HUES64 (cell line): ENCODE data around the gene BUB1B. TPM values are rescaled to one million over a fixed set of nuclear protein-coding genes. Genes with fewer than 3 reads are reported as not detected.
A peak's percentile ranks its signal among the peaks of the same experiment; 100 is the strongest.
"Not testable (repeated sequence)": the region's sequence is repeated elsewhere in the genome, so short reads cannot be mapped to it uniquely, and the experiment has no call there.

ENCODE experiments used
- H3K27ac ChIP-seq: 2 replicates; pipeline ENCODE4 v1.7.0; 2013; ENCODE audit warnings: low read depth, low read length, inconsistent platforms
- H3K27me3 ChIP-seq: 2 replicates; pipeline ENCODE4 v1.6.1; 2013; ENCODE audit warnings: mild to moderate bottlenecking, low read length; ENCODE audit not compliant: insufficient read depth
- H3K36me3 ChIP-seq: 2 replicates; pipeline ENCODE4 v1.6.1; 2013; ENCODE audit warnings: mild to moderate bottlenecking, low read length; ENCODE audit not compliant: insufficient read depth
- H3K4me1 ChIP-seq: 2 replicates; pipeline ENCODE4 v1.6.1; 2013; ENCODE audit warnings: mild to moderate bottlenecking, low read length, moderate library complexity; ENCODE audit not compliant: insufficient read depth
- H3K4me3 ChIP-seq: 2 replicates; pipeline ENCODE4 v1.5.1; 2013; ENCODE audit warnings: mild to moderate bottlenecking, low read length, moderate library complexity
- H3K9ac ChIP-seq: 2 replicates; pipeline ENCODE4 v1.6.1; 2013; ENCODE audit warnings: mild to moderate bottlenecking, low read depth, low read length
- H3K9me3 ChIP-seq: 2 replicates; pipeline ENCODE4 v1.6.1; 2013; ENCODE audit warnings: low read depth, low read length; ENCODE audit not compliant: insufficient read depth
- WGBS: fragments of 150-250, 120-280 bp; methylation state at CpG from one replicate; pipeline ENCODE4 v1.1.7; 2013; ENCODE audit warnings: missing lambda C conversion rate; 5-methylcytosine and 5-hydroxymethylcytosine counted together
- polyA plus RNA-seq, 2 experiments: library from polyadenylated mRNA; stranded (reverse); fragments of 50-300 nt; gene quantifications; one replicate each; pipeline ENCODE4 v1.2.3, GENCODE V29; 2013

The BUB1B gene
- polyA plus RNA-seq (2013, experiment 1 of 2), result 67.4 TPM
- 81.7 TPM for polyA plus RNA-seq (2013, experiment 2 of 2)

- H3K36me3 ChIP-seq, result peaks cover 37% of the 10 kb centered on the region
- H3K27ac ChIP-seq, result peak within 1 kb of the TSS; percentile 76
- H3K9ac ChIP-seq, result peak within 1 kb of the TSS; percentile 91
- H3K4me3 ChIP-seq, result peak within 1 kb of the TSS; percentile 71
- no peaks in the 10 kb centered on the region for H3K9me3 ChIP-seq
- no peaks in the 10 kb centered on the region for H3K27me3 ChIP-seq
- 2% methylated on average over 54 of the region's 54 CpGs for WGBS
- H3K4me1 ChIP-seq, result peaks cover 31% of the 10 kb centered on the region
Measured at GRCh38 chr15:40160689-40161688, at the start of gene BUB1B. BUB1B (plus strand) TSS chr15:40161069; CDS start chr15:40161221, 152 bp downstream.

- 0 out of 2 replicates have a peak, but pooled peaks cover 5% of the 10 kb centered on the region for H3K27me3 ChIP-seq
- peaks cover 34% of the 10 kb centered on the region for H3K4me1 ChIP-seq
- no peak overlapping the region for H3K9ac ChIP-seq
- H3K4me3 ChIP-seq, result no peak overlapping the region
- no peaks in the 10 kb centered on the region for H3K9me3 ChIP-seq
- no peaks in the 10 kb centered on the region for H3K36me3 ChIP-seq
- 66% methylated on average over 2 of the region's 2 CpGs for whole genome bisulfite sequencing
- peak overlapping the region; percentile 28; the same call in 1 of the 2 replicates for H3K27ac ChIP-seq
Measured at GRCh38 chr15:40111888-40112287, 49.0 kb upstream of the BUB1B start.

GRCh38 chr15:40112789-40113188, 48.1 kb upstream of the BUB1B start:
- WGBS, result 91% methylated on average over 24 of the region's 24 CpGs
- Histone ChIP-seq H3K27ac (no peak overlapping the region), H3K9ac (no peak overlapping the region), H3K4me1 (peaks cover 25% of the 10 kb centered on the region), H3K27me3 (0 out of 2 replicates have a peak, but pooled peaks cover 3% of the 10 kb centered on the region), H3K4me3 (no peak overlapping the region), H3K9me3 (no peaks in the 10 kb centered on the region), H3K36me3 (no peaks in the 10 kb centered on the region)

GRCh38 chr15:40114218-40114617, 46.7 kb upstream of the BUB1B start:
- Histone ChIP-seq H3K27ac (no peak overlapping the region), H3K4me1 (peaks cover 23% of the 10 kb centered on the region), H3K27me3 (no peaks in the 10 kb centered on the region), H3K4me3 (no peak overlapping the region), H3K36me3 (no peaks in the 10 kb centered on the region), H3K9me3 (no peaks in the 10 kb centered on the region), H3K9ac (no peak overlapping the region)
- 98% methylated on average over 2 of the region's 2 CpGs for WGBS

GRCh38 chr15:40115106-40115505, 45.8 kb upstream of the BUB1B start:
- 95% methylated on average over 14 of the region's 14 CpGs for WGBS
- H3K36me3 ChIP-seq, H3K4me3 ChIP-seq, H3K9me3 ChIP-seq, H3K27ac ChIP-seq, H3K27me3 ChIP-seq, H3K9ac ChIP-seq: not testable (repeated sequence)
- peaks cover 21% of the 10 kb centered on the region for H3K4me1 ChIP-seq

- Histone ChIP-seq H3K27ac (no peak overlapping the region; the same call in 1 of the 2 replicates), H3K9me3 (no peaks in the 10 kb centered on the region), H3K36me3 (no peaks in the 10 kb centered on the region), H3K27me3 (no peaks in the 10 kb centered on the region), H3K4me3 (no peak overlapping the region), H3K9ac (no peak overlapping the region; the same call in 1 of the 2 replicates), H3K4me1 (peaks cover 21% of the 10 kb centered on the region)
- WGBS, result 49% methylated on average over 8 of the region's 8 CpGs
Measured at GRCh38 chr15:40115670-40116093, 45.2 kb upstream of the BUB1B start.

- H3K9me3 ChIP-seq, result no peaks in the 10 kb centered on the region
- no peak overlapping the region for H3K27ac ChIP-seq
- peaks cover 19% of the 10 kb centered on the region for H3K4me1 ChIP-seq
- H3K36me3 ChIP-seq, result no peaks in the 10 kb centered on the region
- WGBS, result 95% methylated on average over 3 of the region's 3 CpGs
- H3K27me3 ChIP-seq, result no peaks in the 10 kb centered on the region
- no peak overlapping the region for H3K9ac ChIP-seq
- no peak overlapping the region for H3K4me3 ChIP-seq
Measured at GRCh38 chr15:40118473-40118872, 42.4 kb upstream of the BUB1B start.

- Histone ChIP-seq H3K9me3 (no peaks in the 10 kb centered on the region), H3K9ac (no peak overlapping the region), H3K4me1 (peaks cover 26% of the 10 kb centered on the region), H3K36me3 (no peaks in the 10 kb centered on the region), H3K27me3 (no peaks in the 10 kb centered on the region), H3K4me3 (no peak overlapping the region), H3K27ac (no peak overlapping the region)
- 79% methylated on average over 3 of the region's 6 CpGs for WGBS
Measured at GRCh38 chr15:40121911-40122638, 38.8 kb upstream of the BUB1B start.

GRCh38 chr15:40122989-40123388, 37.9 kb upstream of the BUB1B start:
- H3K27ac ChIP-seq, H3K9me3 ChIP-seq, H3K36me3 ChIP-seq, H3K27me3 ChIP-seq, H3K9ac ChIP-seq, H3K4me3 ChIP-seq: not testable (repeated sequence)
- H3K4me1 ChIP-seq, result peaks cover 26% of the 10 kb centered on the region
- WGBS, result 88% methylated on average over 1 of the region's 1 CpG

GRCh38 chr15:40123863-40124262, 37.0 kb upstream of the BUB1B start:
- not testable (repeated sequence) for H3K36me3 ChIP-seq, H3K27ac ChIP-seq, H3K27me3 ChIP-seq, H3K4me3 ChIP-seq, H3K9ac ChIP-seq, H3K9me3 ChIP-seq
- 96% methylated on average over 2 of the region's 5 CpGs for WGBS
- H3K4me1 ChIP-seq, result peaks cover 26% of the 10 kb centered on the region

- not testable (repeated sequence) for H3K9ac ChIP-seq, H3K36me3 ChIP-seq, H3K27ac ChIP-seq, H3K27me3 ChIP-seq, H3K4me3 ChIP-seq, H3K9me3 ChIP-seq
- peaks cover 26% of the 10 kb centered on the region for H3K4me1 ChIP-seq
- WGBS, result 94% methylated on average over 3 of the region's 3 CpGs
Measured at GRCh38 chr15:40124333-40124732, 36.5 kb upstream of the BUB1B start.
